A549 treated with CORT108297 at 1 μM for 4 hours (cell line): ENCODE measurements around the gene LEUTX. TPM values are rescaled to one million over a fixed set of nuclear protein-coding genes. Genes with fewer than 3 reads are reported as not detected.

Experiments used
- total RNA-seq: library from RNA; stranded (reverse); fragments of 200-300 nt; extraction: Qiagen RNA extraction; gene quantifications from 5 replicates; pipeline ENCODE4 v1.2.3, GENCODE V29; 2022

Gene LEUTX
- not detected in 5 replicates for total RNA-seq

GRCh38 chr19:39778763-39779162 lies at the start of gene LEUTX:
Gene LEUTX, plus strand, starts transcription at chr19:39778854. Its CDS starts 67 bp downstream, at chr19:39778921.

GRCh38 chr19:39737891-39738290 lies 40.8 kb upstream of the LEUTX start, which contains the start of gene CLC:
Gene CLC, minus strand, starts transcription at chr19:39738029. Its CDS starts 77 bp downstream, at chr19:39737952.

GRCh38 chr19:39833464-39834286 lies 55.0 kb downstream of the LEUTX start, which contains the start of gene DYRK1B:
Gene DYRK1B, minus strand, starts transcription at chr19:39834162. Its CDS starts 2,295 bp downstream, at chr19:39831867.

Other genes starting within 250 kb of the LEUTX start
- 8.4 to 10.2 TPM (median 8.7 TPM) in 5 replicates for gene EID2B, start 246.0 kb upstream of the LEUTX start, total RNA-seq
- 33.7 to 46.9 TPM (median 42.4 TPM) in 5 replicates for gene EID2, start 238.7 kb upstream of the LEUTX start, total RNA-seq
- gene LGALS13, start 176.3 kb upstream of the LEUTX start, total RNA-seq = not detected in 5 replicates
- gene LGALS16, start 122.9 kb upstream of the LEUTX start, total RNA-seq = not detected in 5 replicates
- not detected in 5 replicates for gene LGALS14, start 74.4 kb upstream of the LEUTX start, total RNA-seq
- gene CLC, start 40.8 kb upstream of the LEUTX start, total RNA-seq = not detected in 5 replicates
- 19.2 to 25.4 TPM (median 24.6 TPM) in 5 replicates for gene DYRK1B, start 55.3 kb downstream of the LEUTX start, total RNA-seq
- gene FBL, start 67.5 kb downstream of the LEUTX start, total RNA-seq = 621 to 770 TPM (median 696 TPM) in 5 replicates
- 0.45 to 1.2 TPM (median 0.91 TPM) in 5 replicates for gene FCGBP, start 155.8 kb downstream of the LEUTX start, total RNA-seq
- gene PSMC4, start 192.3 kb downstream of the LEUTX start, total RNA-seq = 263 to 309 TPM (median 279 TPM) in 5 replicates
- gene ZNF546, start 218.2 kb downstream of the LEUTX start, total RNA-seq = 1.8 to 2.6 TPM (median 2.2 TPM) in 5 replicates